Measurements from ENCODE around the gene ANAPC5.

Gene ANAPC5

DNA sequence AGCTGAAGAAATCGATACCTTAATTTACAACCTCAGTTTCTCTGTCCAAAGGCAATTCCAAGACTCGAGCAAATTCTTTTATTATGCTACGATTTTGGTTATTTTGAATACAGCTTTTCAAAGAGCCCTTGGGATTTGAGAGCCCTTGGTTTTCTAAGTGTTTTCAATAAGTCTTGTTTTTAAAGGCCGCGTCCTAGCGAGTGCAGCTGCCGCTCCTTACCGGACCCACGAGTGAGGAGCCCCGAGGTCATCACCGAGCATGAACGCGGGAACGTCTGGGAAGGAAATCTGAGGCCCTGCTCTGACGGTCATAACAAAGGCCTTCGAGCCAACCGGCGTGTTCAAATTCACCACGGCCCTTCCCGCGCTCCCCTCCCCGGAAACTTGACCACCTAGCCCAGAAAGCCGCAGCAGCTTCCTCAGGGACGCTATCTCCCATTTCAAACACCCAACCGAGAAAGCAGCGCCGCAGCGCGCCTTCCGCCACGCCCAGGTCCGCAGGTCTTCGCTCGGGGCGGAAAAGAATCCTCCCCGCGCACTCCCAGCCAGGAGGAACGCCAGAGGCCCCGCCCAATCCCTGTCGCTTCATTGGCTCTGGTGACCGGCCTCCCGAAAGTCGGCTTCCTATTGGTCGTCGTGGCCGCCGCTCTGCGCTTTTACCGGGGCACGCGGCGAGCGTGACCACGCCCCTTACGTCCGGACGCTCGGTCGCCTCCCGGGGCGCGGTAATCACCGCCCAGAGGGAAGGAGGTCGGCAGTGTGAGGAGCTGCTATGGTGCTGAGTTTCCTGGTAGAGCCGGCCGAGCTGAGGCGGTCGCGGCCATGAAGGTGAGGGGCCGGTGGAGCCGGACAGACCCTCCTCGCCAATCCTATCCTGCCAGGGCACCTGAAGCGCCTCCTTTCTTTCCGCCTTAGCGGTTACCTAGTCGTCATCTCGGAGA is 47.5 kb upstream of the ANAPC5 start, which contains the start of gene RNF34:
TSS of gene RNF34 (plus strand) at position 728 of the 941 bp plus-strand sequence. CDS start at position 823, 95 bp downstream.
- H3K27ac ChIP-seq (ENCODE audit: low read depth, low read length) = peak within 1 kb of the TSS; percentile 50
- no peaks in the 10 kb centered on the region for H4K20me1 ChIP-seq (ENCODE audit: control insufficient read depth, insufficient read depth, low read depth, low read length)
- H3K9me2 ChIP-seq (replicated peaks; ENCODE audit: control insufficient read depth, low read length) = no peaks in the 10 kb centered on the region
- H3K36me3 ChIP-seq (ENCODE audit: control insufficient read depth, low read length) = peaks cover 36% of the 10 kb centered on the region
- H3K4me3 ChIP-seq (ENCODE audit: low read length) = peak within 1 kb of the TSS; percentile 87
- H3K4me2 ChIP-seq (ENCODE audit: low read length) = peak within 1 kb of the TSS; percentile 94
- peaks cover 61% of the 10 kb centered on the region for H3K79me2 ChIP-seq (ENCODE audit: control insufficient read depth, low read length)
- 0 out of 2 replicates have a peak, but pooled peaks cover 2% of the 10 kb centered on the region for H3F3A ChIP-seq (ENCODE audit: control insufficient read depth, insufficient read depth)
- no peaks in the 10 kb centered on the region for H3K9me3 ChIP-seq (ENCODE audit: control insufficient read depth, insufficient read depth, low read length)
- TF ChIP-seq, protein P1, sequence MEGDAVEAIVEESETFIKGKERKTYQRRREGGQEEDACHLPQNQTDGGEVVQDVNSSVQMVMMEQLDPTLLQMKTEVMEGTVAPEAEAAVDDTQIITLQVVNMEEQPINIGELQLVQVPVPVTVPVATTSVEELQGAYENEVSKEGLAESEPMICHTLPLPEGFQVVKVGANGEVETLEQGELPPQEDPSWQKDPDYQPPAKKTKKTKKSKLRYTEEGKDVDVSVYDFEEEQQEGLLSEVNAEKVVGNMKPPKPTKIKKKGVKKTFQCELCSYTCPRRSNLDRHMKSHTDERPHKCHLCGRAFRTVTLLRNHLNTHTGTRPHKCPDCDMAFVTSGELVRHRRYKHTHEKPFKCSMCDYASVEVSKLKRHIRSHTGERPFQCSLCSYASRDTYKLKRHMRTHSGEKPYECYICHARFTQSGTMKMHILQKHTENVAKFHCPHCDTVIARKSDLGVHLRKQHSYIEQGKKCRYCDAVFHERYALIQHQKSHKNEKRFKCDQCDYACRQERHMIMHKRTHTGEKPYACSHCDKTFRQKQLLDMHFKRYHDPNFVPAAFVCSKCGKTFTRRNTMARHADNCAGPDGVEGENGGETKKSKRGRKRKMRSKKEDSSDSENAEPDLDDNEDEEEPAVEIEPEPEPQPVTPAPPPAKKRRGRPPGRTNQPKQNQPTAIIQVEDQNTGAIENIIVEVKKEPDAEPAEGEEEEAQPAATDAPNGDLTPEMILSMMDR (IDR thresholded peaks at IDR 0.05; ENCODE audit: low read depth, low read length, poor library complexity, severe bottlenecking) = peak; percentile 3
- TF ChIP-seq EZH2phosphoT487 (IDR thresholded peaks at IDR 0.05; ENCODE audit: borderline replicate concordance, low read length) = no peak
- H3K27me3 ChIP-seq (ENCODE audit: control insufficient read depth, low read length) = no peaks in the 10 kb centered on the region
- peaks cover 33% of the 10 kb centered on the region for H3K4me1 ChIP-seq (ENCODE audit: control insufficient read depth, low read length)

- no peaks in the 10 kb centered on the region for H3K9me2 ChIP-seq (replicated peaks; ENCODE audit: control insufficient read depth, low read length)
- peaks cover 47% of the 10 kb centered on the region for H3K79me2 ChIP-seq (ENCODE audit: control insufficient read depth, low read length)
- no peaks in the 10 kb centered on the region for H3K27me3 ChIP-seq (ENCODE audit: control insufficient read depth, low read length)
- H3K9me3 ChIP-seq (ENCODE audit: control insufficient read depth, insufficient read depth, low read length) = no peaks in the 10 kb centered on the region
- H3K27ac ChIP-seq (ENCODE audit: low read depth, low read length) = no peak overlapping the region
- H3K36me3 ChIP-seq (ENCODE audit: control insufficient read depth, low read length) = peaks cover 23% of the 10 kb centered on the region
- H3F3A ChIP-seq (ENCODE audit: control insufficient read depth, insufficient read depth) = 0 out of 2 replicates have a peak, but pooled peaks cover 2% of the 10 kb centered on the region
- H4K20me1 ChIP-seq (ENCODE audit: control insufficient read depth, insufficient read depth, low read depth, low read length) = no peaks in the 10 kb centered on the region
- peak overlapping the region; percentile 87 for H3K4me3 ChIP-seq (ENCODE audit: low read length)
- peak overlapping the region; percentile 79 for H3K4me2 ChIP-seq (ENCODE audit: low read length)
- TF ChIP-seq EZH2phosphoT487 (IDR thresholded peaks at IDR 0.05; ENCODE audit: borderline replicate concordance, low read length) = no peak
- TF ChIP-seq, protein P1 (IDR thresholded peaks at IDR 0.05; ENCODE audit: low read depth, low read length, poor library complexity, severe bottlenecking) = no peak
- peaks cover 29% of the 10 kb centered on the region for H3K4me1 ChIP-seq (ENCODE audit: control insufficient read depth, low read length)
Observed at GRCh38 chr12:121398355-121398754, 46.1 kb upstream of the ANAPC5 start.

- H3K9me3 ChIP-seq (ENCODE audit: control insufficient read depth, insufficient read depth, low read length) = no peaks in the 10 kb centered on the region
- peaks cover 39% of the 10 kb centered on the region for H3K79me2 ChIP-seq (ENCODE audit: control insufficient read depth, low read length)
- H3K36me3 ChIP-seq (ENCODE audit: control insufficient read depth, low read length) = peaks cover 16% of the 10 kb centered on the region
- no peaks in the 10 kb centered on the region for H3K9me2 ChIP-seq (replicated peaks; ENCODE audit: control insufficient read depth, low read length)
- H3K4me2 ChIP-seq (ENCODE audit: low read length) = no peak overlapping the region
- H3K27ac ChIP-seq (ENCODE audit: low read depth, low read length) = no peak overlapping the region
- H3K4me1 ChIP-seq (ENCODE audit: control insufficient read depth, low read length) = peaks cover 26% of the 10 kb centered on the region
- H4K20me1 ChIP-seq (ENCODE audit: control insufficient read depth, insufficient read depth, low read depth, low read length) = no peaks in the 10 kb centered on the region
- TF ChIP-seq, protein P1 (IDR thresholded peaks at IDR 0.05; ENCODE audit: low read depth, low read length, poor library complexity, severe bottlenecking) = no peak
- no peak for TF ChIP-seq EZH2phosphoT487 (IDR thresholded peaks at IDR 0.05; ENCODE audit: borderline replicate concordance, low read length)
- 0 out of 2 replicates have a peak, but pooled peaks cover 2% of the 10 kb centered on the region for H3F3A ChIP-seq (ENCODE audit: control insufficient read depth, insufficient read depth)
- H3K27me3 ChIP-seq (ENCODE audit: control insufficient read depth, low read length) = no peaks in the 10 kb centered on the region
- no peak overlapping the region for H3K4me3 ChIP-seq (ENCODE audit: low read length)
Observed at GRCh38 chr12:121397521-121397920, 45.3 kb upstream of the ANAPC5 start.

All from DOHH2 (cell line).